PC-9 (cell line): ENCODE results near the gene PSMD7. TPM values are rescaled to one million over a fixed set of nuclear protein-coding genes. Genes with fewer than 3 reads are reported as not detected.
"Not testable (repeated sequence)": the region's sequence is repeated elsewhere in the genome, so short reads cannot be mapped to it uniquely, and the experiment has no call there.

Experiments
- BruUV-seq: library from RNA; stranded (reverse); fragments of 400-500 nt; replicated peaks from 2 replicates; lab custom pipeline; 2021; lab: Mats Ljungman, UMichigan
- CTCF ChIA-PET: fragments of 300-600 bp; sonication (Branson Sonifier 250); formaldehyde crosslinking; loops from one replicate; lab custom pipeline; 2022; ENCODE audit warnings: antibody characterized with exemption; lab: Charles Lee
- POLR2A ChIA-PET: fragments of 300-600 bp; sonication (Branson Sonifier 250); formaldehyde crosslinking; loops from one replicate; lab custom pipeline; 2022; ENCODE audit warnings: antibody characterized with exemption; ENCODE audit not compliant: unreplicated experiment; lab: Charles Lee
- DNase-seq, 2 experiments: peaks; one replicate each; pipeline versions ENCODE4 v3.0.0 to v3.0.0-alpha.2; 2015 to 2022; ENCODE audit warnings: mixed read lengths in 1 of 2
- H2AFZ ChIP-seq: fragments of 200-600 bp; sonication (generic); 2 replicates; pipeline ENCODE4 v1.8.1; 2017; ENCODE audit warnings: antibody characterized with exemption
- H3F3A ChIP-seq: fragments of 200-600 bp; sonication (generic); 2 replicates; pipeline ENCODE4 v1.8.1; 2017; ENCODE audit warnings: antibody characterized with exemption, mild to moderate bottlenecking, low read depth; ENCODE audit not compliant: insufficient read depth
- H3K27ac ChIP-seq: fragments of 200-600 bp; sonication (generic); 2 replicates; pipeline ENCODE4 v1.6.1; 2016; ENCODE audit warnings: mixed run types
- H3K27me3 ChIP-seq: fragments of 200-600 bp; sonication (generic); 2 replicates; pipeline ENCODE4 v1.6.1; 2016; ENCODE audit warnings: low read depth, mixed run types; ENCODE audit not compliant: insufficient read depth
- H3K36me3 ChIP-seq: fragments of 200-600 bp; sonication (generic); 2 replicates; pipeline ENCODE4 v1.6.1; 2016; ENCODE audit warnings: low read depth, mixed run types
- H3K4me1 ChIP-seq: fragments of 200-600 bp; sonication (generic); replicated peaks from 2 replicates; pipeline ENCODE4 v1.6.1; 2016; ENCODE audit warnings: mixed run types; ENCODE audit not compliant: insufficient read depth
- H3K4me2 ChIP-seq: fragments of 200-600 bp; sonication (generic); 2 replicates; pipeline ENCODE4 v1.6.1; 2017; ENCODE audit warnings: mixed run types
- H3K4me3 ChIP-seq: fragments of 200-600 bp; sonication (generic); 2 replicates; pipeline ENCODE4 v1.6.1; 2016; ENCODE audit warnings: mixed run types
- H3K79me2 ChIP-seq: fragments of 200-600 bp; sonication (generic); 2 replicates; pipeline ENCODE4 v1.6.1; 2017; ENCODE audit warnings: low read depth, mixed run types
- H3K9me2 ChIP-seq: fragments of 200-600 bp; sonication (generic); 2 replicates; pipeline ENCODE4 v1.8.1; 2017; ENCODE audit warnings: mild to moderate bottlenecking; ENCODE audit not compliant: insufficient read depth
- H3K9me3 ChIP-seq: fragments of 200-600 bp; sonication (generic); 2 replicates; pipeline ENCODE4 v1.8.1; 2016; ENCODE audit warnings: low read depth; ENCODE audit not compliant: insufficient read depth
- H4K20me1 ChIP-seq: fragments of 200-600 bp; sonication (generic); 2 replicates; pipeline ENCODE4 v1.8.1; 2017; ENCODE audit not compliant: insufficient read depth
- EZH2 ChIP-seq: fragments of 200-600 bp; sonication (generic); IDR thresholded peaks from 2 replicates; pipeline ENCODE4 v1.8.0; 2017; ENCODE audit warnings: antibody characterized with exemption, low read depth
- intact Hi-C: fragments of 100-400 bp; cut with micrococcal nuclease; formaldehyde crosslinking; loops from one replicate; pipeline ENCODE4 v1.10.0; 2022; ENCODE audit not compliant: unreplicated experiment
- total RNA-seq: library from RNA; stranded (reverse); gene quantifications from 2 replicates; pipeline ENCODE4 v1.2.3, GENCODE V29; 2021
- TF ChIP-seq, protein P1 (sequence below): fragments of 200-600 bp; sonication (generic); conservative IDR thresholded peaks from 2 replicates; pipeline ENCODE4 v1.6.1; 2017; ENCODE audit warnings: mixed run types, antibody characterized with exemption, mild to moderate bottlenecking, moderate library complexity

Gene PSMD7
- total RNA-seq, 1 experiment from 2014 or later = 128 TPM

DNA sequence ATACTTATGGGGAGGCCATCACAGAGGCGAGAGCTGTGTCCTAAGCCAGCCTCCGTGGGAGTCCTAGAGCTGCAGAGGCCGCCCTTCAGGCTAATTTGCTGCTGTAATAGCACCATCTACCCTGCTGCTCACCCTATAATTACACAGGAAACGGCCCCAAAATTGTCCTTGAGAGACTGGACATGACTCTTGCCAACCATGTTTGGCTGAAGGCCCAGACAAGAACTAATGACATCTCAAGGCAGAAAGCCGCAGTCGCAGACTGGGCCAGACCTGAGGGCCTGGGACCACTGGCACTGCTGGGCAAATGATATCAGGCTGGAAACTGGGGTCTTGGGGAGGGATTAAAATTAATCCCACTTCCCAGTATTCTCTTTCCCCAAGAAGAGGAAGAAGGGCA, 24.1 kb downstream of the PSMD7 start:
- H3K36me3 ChIP-seq = no peaks in the 10 kb centered on the region
- intact Hi-C loops = no loop called here
- no peak for DNase-seq
- CTCF ChIA-PET = interaction anchor here (0.7 kb wide), 1 partner anchor 18 kb away, joined by 10 read pairs; no protein-coding TSS in a partner anchor
- H3K4me2 ChIP-seq = no peak overlapping the region
- H3K27me3 ChIP-seq = no peaks in the 10 kb centered on the region
- no peak for TF ChIP-seq EZH2
- TF ChIP-seq, protein P1, sequence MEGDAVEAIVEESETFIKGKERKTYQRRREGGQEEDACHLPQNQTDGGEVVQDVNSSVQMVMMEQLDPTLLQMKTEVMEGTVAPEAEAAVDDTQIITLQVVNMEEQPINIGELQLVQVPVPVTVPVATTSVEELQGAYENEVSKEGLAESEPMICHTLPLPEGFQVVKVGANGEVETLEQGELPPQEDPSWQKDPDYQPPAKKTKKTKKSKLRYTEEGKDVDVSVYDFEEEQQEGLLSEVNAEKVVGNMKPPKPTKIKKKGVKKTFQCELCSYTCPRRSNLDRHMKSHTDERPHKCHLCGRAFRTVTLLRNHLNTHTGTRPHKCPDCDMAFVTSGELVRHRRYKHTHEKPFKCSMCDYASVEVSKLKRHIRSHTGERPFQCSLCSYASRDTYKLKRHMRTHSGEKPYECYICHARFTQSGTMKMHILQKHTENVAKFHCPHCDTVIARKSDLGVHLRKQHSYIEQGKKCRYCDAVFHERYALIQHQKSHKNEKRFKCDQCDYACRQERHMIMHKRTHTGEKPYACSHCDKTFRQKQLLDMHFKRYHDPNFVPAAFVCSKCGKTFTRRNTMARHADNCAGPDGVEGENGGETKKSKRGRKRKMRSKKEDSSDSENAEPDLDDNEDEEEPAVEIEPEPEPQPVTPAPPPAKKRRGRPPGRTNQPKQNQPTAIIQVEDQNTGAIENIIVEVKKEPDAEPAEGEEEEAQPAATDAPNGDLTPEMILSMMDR = no peak
- no TSS peak for BruUV-seq
- H3K4me3 ChIP-seq = no peak overlapping the region
- POLR2A ChIA-PET = no interaction called here
- H3K79me2 ChIP-seq = no peaks in the 10 kb centered on the region
- no peaks in the 10 kb centered on the region for H3K4me1 ChIP-seq
- no peaks in the 10 kb centered on the region for H3K9me2 ChIP-seq
- H3K9me3 ChIP-seq = no peaks in the 10 kb centered on the region
- H2AFZ ChIP-seq = no peak overlapping the region
- no peaks in the 10 kb centered on the region for H3F3A ChIP-seq
- H4K20me1 ChIP-seq = no peaks in the 10 kb centered on the region; the same call in 1 of the 2 replicates
- no peak overlapping the region for H3K27ac ChIP-seq

DNA sequence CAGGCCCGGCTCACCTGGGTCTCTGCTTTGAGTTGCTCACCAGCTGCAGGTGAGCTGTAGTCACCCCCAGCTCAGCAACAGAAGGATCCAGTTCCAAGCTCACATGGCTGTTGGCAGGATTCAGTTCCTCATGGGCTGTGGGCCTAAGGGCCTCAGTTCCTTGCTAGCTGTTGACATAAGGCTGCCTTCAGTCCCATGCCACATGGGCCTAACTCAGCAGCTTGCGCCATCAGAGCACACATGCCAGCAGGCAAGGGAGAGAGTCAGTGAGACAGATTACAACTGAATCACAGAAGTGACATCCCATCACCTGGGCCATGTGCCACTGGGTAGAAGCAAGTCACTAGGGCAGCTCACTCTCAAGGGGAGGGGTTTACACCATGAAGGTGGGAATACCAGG, 24.7 kb downstream of the PSMD7 start:
- Histone ChIP-seq H3F3A (no peaks in the 10 kb centered on the region), H3K27me3 (no peaks in the 10 kb centered on the region), H3K36me3 (no peaks in the 10 kb centered on the region), H3K79me2 (no peaks in the 10 kb centered on the region), H2AFZ (no peak overlapping the region), H3K4me3 (no peak overlapping the region), H3K4me2 (no peak overlapping the region), H3K27ac (no peak overlapping the region), H3K9me2 (no peaks in the 10 kb centered on the region), H3K9me3 (no peaks in the 10 kb centered on the region), H3K4me1 (no peaks in the 10 kb centered on the region), H4K20me1 (no peaks in the 10 kb centered on the region; the same call in 1 of the 2 replicates)
- intact Hi-C loops = no loop called here
- no TSS peak for BruUV-seq
- TF ChIP-seq EZH2 = no peak
- TF ChIP-seq, protein P1 = no peak
- no peak for DNase-seq
- ChIA-PET CTCF (no interaction called here), POLR2A (no interaction called here)

DNA sequence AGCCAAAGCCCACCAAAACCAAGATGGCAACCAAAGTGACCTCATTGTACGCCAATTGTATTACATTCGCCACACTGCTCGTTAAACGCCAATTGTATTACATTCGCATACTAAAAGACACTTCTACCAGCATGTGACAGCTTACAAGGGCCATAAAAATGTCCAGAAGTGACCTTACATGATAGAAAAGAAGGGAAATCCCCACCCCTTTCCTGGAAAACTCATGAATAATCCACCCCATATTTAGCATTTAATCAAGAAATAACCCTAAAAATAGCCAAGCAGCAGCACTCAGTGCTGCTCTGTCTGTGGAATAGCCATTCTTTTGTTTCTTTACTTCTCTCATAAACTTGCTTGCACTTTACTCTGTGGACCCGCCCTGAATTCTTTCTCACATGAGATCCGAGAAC, 25.7 kb downstream of the PSMD7 start:
- ChIA-PET POLR2A (no interaction called here), CTCF (no interaction called here)
- no peak overlapping the region for H3K4me3 ChIP-seq
- H3K27ac ChIP-seq = no peak overlapping the region
- no peaks in the 10 kb centered on the region; the same call in 1 of the 2 replicates for H4K20me1 ChIP-seq
- no peak for DNase-seq
- H3F3A ChIP-seq = no peaks in the 10 kb centered on the region
- H3K4me2 ChIP-seq = no peak overlapping the region
- H3K36me3 ChIP-seq = no peaks in the 10 kb centered on the region
- TF ChIP-seq, protein P1 = no peak
- no peak for TF ChIP-seq EZH2
- H3K27me3 ChIP-seq = no peaks in the 10 kb centered on the region
- H3K9me2 ChIP-seq = no peaks in the 10 kb centered on the region
- BruUV-seq = no TSS peak
- no peak overlapping the region for H2AFZ ChIP-seq
- intact Hi-C loops = no loop called here
- H3K4me1 ChIP-seq = no peaks in the 10 kb centered on the region
- no peaks in the 10 kb centered on the region for H3K9me3 ChIP-seq
- no peaks in the 10 kb centered on the region for H3K79me2 ChIP-seq

DNA sequence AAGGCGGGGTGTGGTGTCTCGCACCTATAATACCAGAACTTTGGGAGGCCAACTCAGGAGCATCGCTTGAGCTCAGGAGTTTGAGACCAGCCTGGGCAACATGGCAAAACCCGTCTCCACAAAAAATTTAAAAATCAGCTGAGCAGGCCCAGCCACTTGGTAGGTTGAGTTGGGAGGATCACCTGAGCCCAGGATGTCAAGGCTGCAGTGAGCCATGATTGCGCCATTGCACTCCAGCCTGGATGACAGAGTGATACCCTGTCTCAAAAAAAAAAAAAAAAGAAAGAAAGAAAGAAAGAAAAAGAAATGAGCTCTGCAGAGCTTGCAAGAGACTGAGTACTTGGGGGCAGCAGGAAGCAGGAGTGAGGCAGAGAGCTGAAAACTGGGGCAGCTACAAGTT, 28.2 kb downstream of the PSMD7 start:
- H3K79me2 ChIP-seq, POLR2A ChIA-PET, BruUV-seq: not testable (repeated sequence)

More for the DNA sequence above, 28.2 kb downstream of the PSMD7 start:
- H4K20me1 ChIP-seq, H3F3A ChIP-seq, DNase-seq, H3K4me1 ChIP-seq, H3K27ac ChIP-seq, H3K4me2 ChIP-seq, intact Hi-C loops, H3K27me3 ChIP-seq, H2AFZ ChIP-seq, H3K9me2 ChIP-seq, H3K9me3 ChIP-seq, H3K4me3 ChIP-seq, H3K36me3 ChIP-seq: not testable (repeated sequence)
- CTCF ChIA-PET = interaction anchor here (0.6 kb wide), 2 partner anchors 15 to 99 kb away, joined by 3 to 4 read pairs; no protein-coding TSS in a partner anchor
